Ectodermal cell (in vitro differentiated cells): ENCODE data around the gene SLC22A14.

ENCODE experiments used
- H3K27ac ChIP-seq: 2 replicates; pipeline ENCODE4 v1.7.0; 2013; ENCODE audit warnings: mild to moderate bottlenecking, low read depth, low read length; ENCODE audit not compliant: insufficient read depth, poor library complexity, severe bottlenecking
- H3K27me3 ChIP-seq: 2 replicates; pipeline ENCODE4 v1.7.0; 2013; ENCODE audit warnings: mild to moderate bottlenecking, low read length; ENCODE audit not compliant: insufficient read depth, control insufficient read depth, poor library complexity, severe bottlenecking
- H3K36me3 ChIP-seq: one replicate; pipeline ENCODE4 v1.7.0; 2013; ENCODE audit warnings: low read length; ENCODE audit not compliant: control insufficient read depth, insufficient read depth
- H3K4me1 ChIP-seq: one replicate; pipeline ENCODE4 v1.7.0; 2013; ENCODE audit warnings: low read length; ENCODE audit not compliant: control insufficient read depth, insufficient read depth
- H3K4me3 ChIP-seq: 2 replicates; pipeline ENCODE4 v1.7.0; 2013; ENCODE audit warnings: low read depth, low read length, control low read depth; ENCODE audit not compliant: insufficient read depth
- H3K9me3 ChIP-seq: 2 replicates; pipeline ENCODE4 v1.7.0; 2013; ENCODE audit warnings: mild to moderate bottlenecking, low read length, moderate library complexity; ENCODE audit not compliant: control insufficient read depth
- WGBS, 2 experiments: methylation state at CpG; one replicate each; pipeline ENCODE4 v1.1.7; 2013; ENCODE audit warnings: missing lambda C conversion rate in 2 of 2; 5-methylcytosine and 5-hydroxymethylcytosine counted together

The SLC22A14 gene

GRCh38 chr3:38354588-38355330 is 72.7 kb downstream of the SLC22A14 start:
- WGBS, 2 experiments = 95 to 100% methylated on average over 2 to 4 of the region's 4 CpGs
- Histone ChIP-seq H3K9me3 (no peaks in the 10 kb centered on the region), H3K4me1 (no peaks in the 10 kb centered on the region), H3K27me3 (no peaks in the 10 kb centered on the region), H3K27ac (no peak overlapping the region), H3K36me3 (peaks cover 5% of the 10 kb centered on the region), H3K4me3 (no peak overlapping the region)

- 94% methylated on average over 6 of the region's 6 CpGs for WGBS, 2 experiments
- H3K9me3 ChIP-seq = no peaks in the 10 kb centered on the region
- no peak overlapping the region for H3K27ac ChIP-seq
- peaks cover 5% of the 10 kb centered on the region for H3K36me3 ChIP-seq
- H3K4me1 ChIP-seq = no peaks in the 10 kb centered on the region
- H3K4me3 ChIP-seq = no peak overlapping the region
- no peaks in the 10 kb centered on the region for H3K27me3 ChIP-seq
Measured at GRCh38 chr3:38359038-38359437, 76.9 kb downstream of the SLC22A14 start.

GRCh38 chr3:38360345-38360744 is 78.3 kb downstream of the SLC22A14 start:
- 94 to 95% methylated on average over 3 of the region's 3 CpGs for WGBS, 2 experiments
- Histone ChIP-seq H3K27ac (no peak overlapping the region), H3K27me3 (no peaks in the 10 kb centered on the region), H3K4me3 (no peak overlapping the region), H3K4me1 (no peaks in the 10 kb centered on the region), H3K36me3 (peaks cover 5% of the 10 kb centered on the region), H3K9me3 (no peaks in the 10 kb centered on the region)

- no peaks in the 10 kb centered on the region for H3K9me3 ChIP-seq
- no peak overlapping the region for H3K4me3 ChIP-seq
- WGBS, 2 experiments = 71 to 73% methylated on average over 4 of the region's 4 CpGs
- no peak overlapping the region for H3K27ac ChIP-seq
- peaks cover 5% of the 10 kb centered on the region for H3K36me3 ChIP-seq
- H3K4me1 ChIP-seq = no peaks in the 10 kb centered on the region
- no peaks in the 10 kb centered on the region for H3K27me3 ChIP-seq
Measured at GRCh38 chr3:38361496-38361895, 79.4 kb downstream of the SLC22A14 start.

- Histone ChIP-seq H3K27me3 (no peaks in the 10 kb centered on the region), H3K4me3 (no peak overlapping the region), H3K9me3 (no peaks in the 10 kb centered on the region), H3K27ac (no peak overlapping the region), H3K36me3 (peaks cover 9% of the 10 kb centered on the region), H3K4me1 (no peaks in the 10 kb centered on the region)
- 91 to 95% methylated on average over 8 of the region's 9 CpGs for WGBS, 2 experiments
Measured at GRCh38 chr3:38362825-38363224, 80.7 kb downstream of the SLC22A14 start.

- Histone ChIP-seq H3K27me3 (no peaks in the 10 kb centered on the region), H3K27ac (no peak overlapping the region), H3K4me1 (no peaks in the 10 kb centered on the region), H3K4me3 (no peak overlapping the region), H3K36me3 (peaks cover 11% of the 10 kb centered on the region), H3K9me3 (peaks cover 2% of the 10 kb centered on the region)
- WGBS, 2 experiments = 94 to 97% methylated on average over 6 of the region's 6 CpGs
Measured at GRCh38 chr3:38364721-38365400, 82.8 kb downstream of the SLC22A14 start.

GRCh38 chr3:38365469-38366062 is 83.5 kb downstream of the SLC22A14 start:
- Histone ChIP-seq H3K9me3 (peaks cover 2% of the 10 kb centered on the region), H3K27me3 (no peaks in the 10 kb centered on the region), H3K4me3 (no peak overlapping the region), H3K4me1 (no peaks in the 10 kb centered on the region), H3K36me3 (peaks cover 11% of the 10 kb centered on the region), H3K27ac (no peak overlapping the region)
- 95 to 96% methylated on average over 13 of the region's 13 CpGs for WGBS, 2 experiments

GRCh38 chr3:38366082-38366481 is 84.0 kb downstream of the SLC22A14 start:
- H3K9me3 ChIP-seq = peaks cover 2% of the 10 kb centered on the region
- H3K4me1 ChIP-seq = no peaks in the 10 kb centered on the region
- no peaks in the 10 kb centered on the region for H3K27me3 ChIP-seq
- H3K36me3 ChIP-seq = peaks cover 11% of the 10 kb centered on the region
- no peak overlapping the region for H3K27ac ChIP-seq
- no peak overlapping the region for H3K4me3 ChIP-seq
- 91 to 92% methylated on average over 3 of the region's 3 CpGs for WGBS, 2 experiments

- no peaks in the 10 kb centered on the region for H3K27me3 ChIP-seq
- no peaks in the 10 kb centered on the region for H3K4me1 ChIP-seq
- no peak overlapping the region for H3K4me3 ChIP-seq
- peaks cover 11% of the 10 kb centered on the region for H3K36me3 ChIP-seq
- H3K27ac ChIP-seq = no peak overlapping the region
- WGBS, 2 experiments = 88% methylated on average over 2 to 3 of the region's 3 CpGs
- peaks cover 2% of the 10 kb centered on the region for H3K9me3 ChIP-seq
Measured at GRCh38 chr3:38367779-38368178, 85.7 kb downstream of the SLC22A14 start.
